HG03460 (cell line): Measurements from ENCODE around the gene ST3GAL2.

Experiments
- ATAC-seq: cut with Tn5 transposase; IDR thresholded peaks from one replicate; pipeline ENCODE4 v1.9.1; 2021; ENCODE audit not compliant: unreplicated experiment

ST3GAL2 gene

DNA sequence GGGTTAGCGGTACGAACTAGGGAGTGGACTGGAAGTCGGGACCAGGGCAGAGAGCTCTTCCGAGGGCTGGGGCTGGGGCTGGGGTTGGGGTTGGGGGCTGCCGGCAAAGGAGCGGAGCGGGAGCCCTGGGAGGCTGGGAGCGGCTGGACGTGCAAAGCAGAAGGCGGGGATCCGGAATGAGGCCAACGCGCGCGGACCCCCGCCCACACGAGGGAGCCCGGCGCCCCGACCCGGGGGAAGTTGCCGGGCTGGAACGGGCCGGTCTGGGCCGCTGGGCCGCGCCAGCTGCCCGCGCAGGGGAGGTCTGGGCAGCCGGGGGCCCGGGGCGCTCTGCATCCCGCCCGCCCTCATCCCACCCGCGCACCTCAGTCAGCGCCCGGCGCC is 323 bp downstream of the ST3GAL2 start:
- ATAC-seq = peak; percentile 16

GRCh38 chr16:70437582-70438557 is 1.0 kb downstream of the ST3GAL2 start:
- ATAC-seq = no peak

DNA sequence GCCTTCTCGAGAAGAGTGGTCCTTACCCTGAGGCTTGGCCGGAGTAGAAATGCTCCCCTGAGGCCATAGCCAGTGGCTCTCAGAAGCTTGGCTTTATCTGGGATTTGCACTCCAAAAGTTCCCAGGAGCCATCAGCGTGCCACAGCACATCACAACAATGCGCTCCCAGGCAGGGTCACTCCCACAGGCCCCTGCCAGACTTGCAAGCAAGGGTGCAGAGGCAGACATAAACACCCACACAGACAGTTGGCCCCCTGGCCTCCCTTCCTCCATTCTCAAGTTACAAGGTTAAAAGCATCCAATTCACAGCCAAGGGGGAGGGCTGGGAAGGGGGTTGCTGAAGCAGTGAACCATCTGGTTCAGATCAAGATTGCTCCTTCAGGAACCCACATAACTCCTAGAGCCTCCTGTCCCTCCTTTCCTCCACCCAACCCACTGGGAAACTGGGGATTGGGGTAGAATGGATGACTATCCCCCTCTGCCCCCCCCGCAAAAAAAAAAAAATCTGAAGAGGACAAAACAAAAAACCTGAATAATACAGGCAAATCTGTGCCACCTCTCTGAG is 1.8 kb downstream of the ST3GAL2 start:
- ATAC-seq = no peak

DNA sequence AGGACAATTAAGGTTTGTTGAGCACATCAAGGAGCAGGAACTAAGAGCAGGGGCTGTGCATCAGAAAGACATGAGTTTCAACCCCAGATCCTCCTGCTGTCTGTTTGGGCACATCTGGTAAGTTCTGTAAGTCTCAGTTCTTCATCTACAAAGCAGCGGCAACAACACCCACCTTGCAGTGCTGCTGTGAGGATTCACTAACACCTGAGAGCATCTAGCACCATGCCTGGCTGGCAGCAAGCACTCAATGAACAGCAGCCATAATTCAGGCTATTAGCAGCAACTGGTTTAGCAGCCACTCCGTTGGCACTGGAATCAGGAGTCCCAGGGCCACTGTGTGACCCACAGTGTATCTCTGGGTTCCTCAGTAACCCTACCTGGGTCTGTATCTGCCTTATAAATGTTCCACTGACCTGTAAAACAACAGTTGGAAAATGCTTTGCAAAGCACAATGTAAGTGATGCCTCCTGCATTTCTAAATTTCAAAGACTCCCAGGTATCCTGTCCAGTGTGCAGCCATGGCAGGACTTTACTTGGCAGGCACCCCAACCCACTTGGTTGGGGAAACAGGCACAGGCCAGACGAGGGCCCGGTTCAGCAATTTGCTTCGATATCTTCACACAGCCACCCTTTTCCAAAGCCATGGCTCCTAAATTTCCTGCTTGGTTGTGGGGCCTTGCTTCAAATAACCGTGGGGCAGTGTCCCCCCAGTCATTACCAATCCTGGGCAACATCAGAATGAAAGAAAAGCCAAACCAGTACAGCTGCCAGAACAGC is 4.2 kb downstream of the ST3GAL2 start:
- no peak for ATAC-seq

GRCh38 chr16:70433458-70434103 is 5.3 kb downstream of the ST3GAL2 start:
- no peak for ATAC-seq

DNA sequence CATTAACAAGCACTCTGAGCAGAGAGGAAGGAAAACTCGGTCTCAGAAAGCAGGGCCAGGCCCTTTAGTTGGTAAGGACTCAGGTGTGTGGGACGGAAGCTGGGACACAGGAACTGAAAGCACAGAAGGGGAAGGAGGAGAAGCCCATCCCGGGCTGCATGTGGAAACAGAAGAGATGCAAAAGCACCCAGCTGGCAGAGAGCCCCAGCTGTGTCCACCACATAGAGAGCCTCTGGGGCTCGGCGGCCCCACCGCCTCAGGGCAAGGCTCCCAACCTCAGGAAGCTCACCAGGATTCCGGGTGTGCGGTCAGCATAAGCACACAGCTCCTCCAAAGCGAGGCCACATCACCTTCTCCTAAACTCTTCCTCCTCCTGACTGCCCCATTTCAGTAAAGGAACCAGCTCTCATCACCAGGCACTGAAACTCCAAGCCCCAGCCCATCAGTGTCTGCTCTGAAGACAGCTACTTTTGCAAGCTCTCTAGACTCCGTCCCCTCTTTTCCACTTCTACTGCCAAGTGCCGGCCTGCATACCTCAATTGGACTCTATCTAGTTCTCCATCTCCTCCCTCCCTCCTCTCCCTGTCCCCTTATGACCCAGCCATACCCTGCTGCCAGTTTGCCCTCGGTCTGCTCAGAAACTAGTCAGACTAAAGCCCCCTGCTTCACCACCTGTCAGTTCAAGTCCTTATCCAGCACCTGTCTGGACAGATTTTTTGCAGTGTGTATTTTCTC is 6.0 kb downstream of the ST3GAL2 start:
- ATAC-seq = peak; percentile 20

DNA sequence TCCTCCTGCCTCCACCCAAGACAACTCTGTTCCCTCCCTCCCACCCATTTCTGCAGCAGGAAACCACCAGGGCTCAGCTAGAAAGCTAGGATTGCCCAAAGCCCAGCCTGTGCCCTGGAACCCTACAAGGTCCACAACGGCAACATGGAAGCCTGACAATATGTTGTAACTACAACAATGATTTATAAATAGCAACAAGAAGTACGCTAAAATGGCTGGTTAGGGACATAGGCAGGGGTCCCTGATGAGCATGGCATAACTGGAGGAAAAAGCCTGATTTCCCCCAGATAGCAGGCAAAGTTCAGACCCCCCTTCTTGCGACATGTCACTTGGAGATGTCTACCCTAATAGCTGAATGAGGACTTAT is 6.6 kb downstream of the ST3GAL2 start:
- no peak for ATAC-seq

DNA sequence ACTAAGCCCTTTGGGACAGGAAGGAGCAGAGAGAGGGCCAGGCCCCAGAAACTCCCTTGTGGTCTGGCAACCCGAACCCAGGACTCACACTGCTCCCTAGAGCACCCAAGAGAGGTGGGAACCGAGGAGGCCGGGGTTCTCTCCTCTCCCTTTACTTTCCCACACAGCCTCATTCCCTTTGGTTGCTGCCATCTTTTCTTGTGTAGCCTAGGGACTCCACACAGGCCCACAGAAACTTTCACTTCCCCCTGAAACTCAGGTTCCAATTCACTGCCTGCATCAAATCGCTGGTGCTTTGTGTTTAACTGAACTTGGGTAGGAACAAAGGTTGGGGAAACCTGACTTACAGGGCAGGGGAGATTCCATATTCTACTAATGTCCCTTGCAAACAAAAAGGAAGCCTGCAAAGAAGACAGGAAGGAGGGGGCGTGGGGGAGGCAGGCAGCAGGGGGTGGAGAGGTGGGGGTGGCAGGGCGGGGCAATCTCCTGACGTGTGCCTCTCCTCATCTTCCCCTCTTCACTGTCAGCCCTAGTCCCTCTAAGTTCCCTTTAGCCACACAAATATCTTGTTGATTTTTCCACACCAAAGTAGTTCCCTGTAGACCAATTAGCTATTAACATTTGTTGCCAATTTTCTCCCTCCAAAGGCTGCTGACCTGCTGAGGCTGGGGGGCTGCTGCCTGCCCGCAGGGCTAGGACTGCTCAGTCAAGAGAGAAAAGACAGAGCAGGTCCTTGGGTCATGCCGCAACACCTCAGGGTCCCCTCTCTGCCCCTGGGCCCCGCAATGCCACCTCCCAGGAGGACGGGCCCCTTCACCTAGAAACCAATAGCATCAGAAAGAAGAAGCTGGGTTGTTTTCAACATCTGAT is 8.0 kb downstream of the ST3GAL2 start:
- peak; percentile 33 for ATAC-seq

DNA sequence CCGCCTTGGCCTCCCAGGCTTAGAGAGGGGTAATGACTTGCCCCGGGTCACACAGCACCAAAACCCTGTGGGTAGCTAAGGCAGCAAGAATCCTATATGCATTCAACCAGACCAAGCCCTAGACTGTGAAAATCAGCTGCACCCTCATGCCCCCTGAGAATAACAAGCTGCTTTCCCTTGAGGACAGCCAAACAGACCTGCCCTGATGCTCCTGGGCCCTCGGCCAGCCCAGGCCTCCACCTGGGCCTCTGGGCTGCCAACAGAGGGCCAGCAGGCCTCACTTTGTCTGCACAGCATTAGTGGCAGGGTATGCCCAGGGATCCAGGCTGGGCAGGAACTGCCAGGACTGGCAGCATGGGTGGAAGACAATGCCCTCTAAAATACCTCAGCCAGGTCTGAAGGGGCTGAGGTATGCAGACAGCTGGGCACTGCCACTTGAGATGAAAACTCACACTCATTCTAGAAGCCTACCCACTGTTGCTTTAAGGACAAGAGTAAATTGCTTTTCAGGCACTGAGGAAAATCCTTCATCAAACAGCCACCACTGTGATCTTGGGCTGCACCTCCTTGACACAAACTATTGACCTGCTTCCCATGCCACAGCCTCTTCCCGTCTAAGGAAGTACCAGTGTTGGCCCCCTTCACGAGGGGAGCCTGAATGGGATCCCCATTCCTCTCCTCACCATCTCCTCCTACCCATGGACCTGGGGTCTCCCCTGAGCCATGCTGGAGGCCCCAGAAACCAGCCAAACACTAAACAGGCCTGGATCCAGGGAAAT is 8.8 kb downstream of the ST3GAL2 start:
- ATAC-seq = peak; percentile 8

GRCh38 chr16:70428178-70428998 is 10.5 kb downstream of the ST3GAL2 start:
- ATAC-seq = no peak

GRCh38 chr16:70427786-70428177 is 11.1 kb downstream of the ST3GAL2 start:
- no peak for ATAC-seq

DNA sequence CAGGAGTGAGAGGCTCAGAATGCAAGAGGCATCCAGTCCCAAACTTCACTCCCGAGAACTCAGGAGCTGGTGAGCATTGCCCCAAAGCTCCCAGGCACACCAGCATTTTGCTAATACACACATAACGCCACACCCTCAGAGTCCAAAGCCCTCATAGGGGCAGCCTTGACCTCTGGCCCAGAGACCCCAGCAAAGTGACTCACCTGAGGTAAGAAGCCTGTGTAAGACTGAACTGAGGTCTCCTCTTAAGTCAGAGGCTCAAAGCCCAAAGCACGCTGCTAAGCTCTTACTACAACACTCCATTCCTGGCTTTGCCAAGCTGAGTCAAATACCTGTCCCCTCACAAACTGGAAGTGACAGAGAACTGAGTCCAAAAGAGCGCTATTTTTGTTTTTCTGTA is 16.4 kb downstream of the ST3GAL2 start:
- no peak for ATAC-seq

DNA sequence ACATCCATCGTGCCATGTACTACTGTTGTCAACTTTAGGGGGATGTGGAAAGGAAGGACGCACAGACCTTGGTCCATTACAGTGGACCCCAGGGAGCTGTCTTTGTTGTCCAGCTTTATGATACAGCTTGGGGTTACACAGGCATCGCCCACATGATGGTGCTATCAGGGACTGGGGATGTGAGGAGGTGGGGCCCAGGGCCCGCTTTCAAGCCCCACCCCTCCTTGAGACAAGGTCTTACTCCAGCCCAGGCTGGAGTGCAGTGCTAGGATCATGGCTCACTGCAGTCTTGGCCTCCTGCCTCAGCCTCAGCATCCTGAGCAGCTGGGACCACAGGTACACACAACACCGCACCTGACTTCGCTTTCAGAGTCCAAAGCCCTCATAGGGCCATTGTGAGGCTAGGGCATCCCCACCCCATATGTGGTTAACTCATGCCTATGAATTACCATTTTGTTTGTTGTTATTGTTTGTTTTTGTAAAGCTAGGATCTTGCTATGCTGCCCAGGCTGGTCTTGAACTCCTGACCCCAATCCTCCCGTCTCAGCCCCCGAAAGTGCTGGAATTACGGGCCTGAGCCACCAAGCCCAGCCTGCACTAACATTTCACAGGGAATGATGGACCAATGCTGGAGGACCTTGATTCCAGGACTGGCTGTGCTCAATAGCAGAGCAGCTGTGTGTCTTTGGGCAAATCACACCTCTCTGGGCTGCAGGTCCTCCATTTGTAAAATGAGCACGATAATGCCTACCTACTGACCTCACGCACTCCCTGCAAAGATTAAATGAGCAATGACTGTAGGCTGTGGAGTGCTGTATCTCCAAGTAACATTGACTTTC is 17.2 kb downstream of the ST3GAL2 start:
- ATAC-seq = no peak

DNA sequence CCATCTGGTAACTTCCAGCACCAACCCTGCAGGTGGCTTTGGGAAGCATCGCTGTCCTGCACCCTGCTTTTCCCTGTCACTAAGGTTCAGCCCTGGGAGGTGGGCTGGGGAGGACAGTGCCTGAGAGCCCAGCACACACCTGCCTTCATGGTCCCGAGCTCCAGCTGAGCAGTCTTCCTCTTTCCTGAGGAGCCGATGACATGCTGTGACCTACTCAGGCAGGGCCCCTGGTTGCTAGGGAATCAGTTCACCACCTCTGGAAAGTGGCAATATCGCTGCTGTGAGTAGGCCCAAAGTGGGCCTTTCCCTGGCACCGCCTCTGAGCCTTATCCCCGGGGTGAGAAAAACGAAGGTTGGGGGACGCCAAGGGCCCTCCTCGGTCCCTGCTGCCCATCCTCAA is 17.9 kb downstream of the ST3GAL2 start:
- no peak for ATAC-seq

DNA sequence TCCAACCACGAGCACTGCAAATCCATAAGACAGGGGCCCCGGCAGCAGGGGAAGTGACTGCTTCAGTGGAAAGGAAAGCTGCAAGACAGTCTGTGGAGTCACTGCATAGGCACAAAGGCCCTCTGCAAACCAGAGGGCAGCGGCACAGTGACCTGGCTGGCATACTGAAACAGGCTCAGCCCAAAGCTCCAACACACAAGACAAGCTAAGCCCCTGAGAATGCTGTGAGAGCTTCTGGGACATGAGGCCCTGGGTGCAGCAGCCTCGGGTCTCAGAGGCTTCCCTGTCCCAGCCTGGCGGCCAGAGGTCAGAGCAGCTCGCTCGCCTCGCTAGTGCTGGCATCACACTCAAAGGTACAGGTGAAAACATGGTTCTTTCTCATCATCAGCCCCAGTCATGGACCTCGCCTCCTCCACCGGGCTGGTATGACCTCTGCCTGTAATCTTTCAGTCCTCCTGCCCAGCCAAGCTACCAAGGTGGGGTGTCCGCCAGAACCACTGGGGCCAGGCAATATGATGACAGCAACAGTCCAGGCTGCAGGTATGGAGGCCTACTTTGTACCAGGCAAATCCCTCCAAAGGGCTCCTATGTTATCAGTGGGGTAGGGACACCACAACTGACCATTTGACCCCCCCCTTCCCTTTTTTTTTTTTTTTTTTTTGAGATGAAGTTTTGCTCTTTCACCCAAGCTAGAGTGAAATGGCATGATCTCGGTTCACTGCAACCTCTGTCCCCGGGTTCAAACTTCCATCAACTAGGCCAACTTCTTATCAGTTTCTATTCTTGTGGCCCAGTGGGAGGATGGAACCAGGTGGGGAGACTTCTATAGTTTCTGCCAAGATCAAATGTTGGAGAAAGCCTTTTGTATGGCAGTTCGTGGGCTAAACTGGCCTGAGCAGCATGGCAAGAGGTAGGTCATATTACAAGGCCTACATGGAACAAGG is 19.2 kb downstream of the ST3GAL2 start:
- ATAC-seq = no peak

DNA sequence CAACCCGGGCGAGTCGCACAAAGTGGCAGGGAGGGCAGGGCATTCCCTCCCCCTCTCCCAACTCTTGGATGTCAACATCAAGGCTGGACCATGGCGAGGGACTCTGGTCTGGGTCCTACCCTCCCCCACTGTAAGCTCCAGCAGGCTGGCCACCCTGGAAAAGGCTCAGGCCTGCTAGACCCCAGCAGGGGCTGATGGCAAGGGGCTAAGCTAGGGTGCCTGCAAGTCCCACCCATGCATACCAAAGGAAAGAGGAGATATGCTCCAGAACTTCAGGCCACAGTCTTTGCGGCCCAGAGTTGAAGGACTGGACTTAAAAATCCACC is 19.9 kb downstream of the ST3GAL2 start:
- no peak for ATAC-seq
